Liver (tissue), 9 donors: ENCODE data around the gene TSC22D3. TPM values are rescaled to one million over a fixed set of nuclear protein-coding genes. Genes with fewer than 3 reads are reported as not detected.

Experiments
- DNase-seq: peaks from one replicate; pipeline ENCODE4 v3.0.0-alpha.2; 2017; ENCODE audit warnings: low spot score
- H3K27ac ChIP-seq, 2 donors: one replicate each; pipeline ENCODE4 v1.7.0; 2013; ENCODE audit warnings: inconsistent platforms in 2 of 2, low read length in 2 of 2, control low read depth in 1 of 2, low read depth in 1 of 2, mild to moderate bottlenecking in 1 of 2
- H3K27me3 ChIP-seq, 4 donors: one replicate each; pipeline versions ENCODE4 v1.6.1 to v1.7.0; 2013; ENCODE audit warnings: low read length in 3 of 4, inconsistent platforms in 1 of 4, mild to moderate bottlenecking in 1 of 4, moderate library complexity in 1 of 4; ENCODE audit not compliant: control insufficient read depth in 4 of 4, insufficient read depth in 4 of 4
- H3K36me3 ChIP-seq, 4 donors: one replicate each; pipeline versions ENCODE4 v1.6.1 to v1.7.0; 2013; ENCODE audit warnings: low read length in 3 of 4, mild to moderate bottlenecking in 3 of 4, low read depth in 1 of 4, moderate library complexity in 1 of 4; ENCODE audit not compliant: control insufficient read depth in 4 of 4, insufficient read depth in 3 of 4
- H3K4me1 ChIP-seq, 4 donors: one replicate each; pipeline versions ENCODE4 v1.6.1 to v1.7.0; 2013; ENCODE audit warnings: low read length in 3 of 4, mild to moderate bottlenecking in 3 of 4, moderate library complexity in 1 of 4; ENCODE audit not compliant: control insufficient read depth in 4 of 4, insufficient read depth in 4 of 4
- H3K4me3 ChIP-seq, 3 donors: one replicate each; pipeline versions ENCODE4 v1.6.1 to v1.7.0; 2013; ENCODE audit warnings: low read length in 3 of 3, control low read depth in 1 of 3, low read depth in 1 of 3, mild to moderate bottlenecking in 1 of 3
- H3K9ac ChIP-seq, 2 donors: one replicate each; pipeline ENCODE4 v1.7.0; 2013; ENCODE audit warnings: low read length in 2 of 2, mild to moderate bottlenecking in 2 of 2, moderate library complexity in 2 of 2, control low read depth in 1 of 2, low read depth in 1 of 2
- H3K9me3 ChIP-seq, 4 donors: one replicate each; pipeline versions ENCODE4 v1.6.1 to v1.7.0; 2013; ENCODE audit warnings: low read length in 3 of 4; ENCODE audit not compliant: control insufficient read depth in 4 of 4
- CTCF ChIP-seq: fragments of 150-350 bp; IDR thresholded peaks from 2 replicates; pipeline ENCODE4 v1.5.1; 2017; ENCODE audit warnings: improper control_type of control experiment, low read depth, low read length; ENCODE audit not compliant: missing input control
- EGR1 ChIP-seq, 2 donors: IDR thresholded peaks; 2 replicates each; pipeline ENCODE4 v1.6.1; 2016 to 2018; ENCODE audit warnings: antibody characterized with exemption in 2 of 2, low read depth in 2 of 2
- FOXA2 ChIP-seq: IDR thresholded peaks from 2 replicates; pipeline ENCODE4 v1.6.1; 2016; ENCODE audit warnings: antibody characterized with exemption
- HNF4A ChIP-seq, 2 donors: conservative IDR thresholded peaks; 2 replicates each; pipeline ENCODE4 v1.6.1; 2016; ENCODE audit warnings: antibody characterized with exemption in 2 of 2, mild to moderate bottlenecking in 2 of 2
- HNF4G ChIP-seq: IDR thresholded peaks from 2 replicates; pipeline ENCODE4 v1.6.1; 2016; ENCODE audit warnings: antibody characterized with exemption
- JUND ChIP-seq, 2 donors: IDR thresholded peaks; 2 replicates each; pipeline ENCODE4 v1.6.1; 2016; ENCODE audit warnings: antibody characterized with exemption in 2 of 2
- NR2F2 ChIP-seq: IDR thresholded peaks from 2 replicates; pipeline ENCODE4 v1.6.1; 2016; ENCODE audit warnings: antibody characterized with exemption
- RAD21 ChIP-seq, 2 donors: IDR thresholded peaks; 2 replicates each; pipeline ENCODE4 v1.6.1; 2016; ENCODE audit warnings: antibody characterized with exemption in 2 of 2, mild to moderate bottlenecking in 2 of 2
- REST ChIP-seq: IDR thresholded peaks from 2 replicates; pipeline ENCODE4 v1.6.1; 2016; ENCODE audit warnings: antibody characterized with exemption, mild to moderate bottlenecking
- RXRA ChIP-seq, 2 donors: IDR thresholded peaks; 2 replicates each; pipeline ENCODE4 v1.6.1; 2017 to 2018; ENCODE audit warnings: antibody characterized with exemption in 2 of 2, mild to moderate bottlenecking in 1 of 2
- SP1 ChIP-seq: IDR thresholded peaks from 2 replicates; pipeline ENCODE4 v1.6.1; 2018; ENCODE audit warnings: antibody characterized with exemption, mild to moderate bottlenecking
- YY1 ChIP-seq: IDR thresholded peaks from 2 replicates; pipeline ENCODE4 v1.6.1; 2016; ENCODE audit warnings: antibody characterized with exemption, mild to moderate bottlenecking
- ZBTB33 ChIP-seq: IDR thresholded peaks from 2 replicates; pipeline ENCODE4 v1.6.1; 2016; ENCODE audit warnings: antibody characterized with exemption
- WGBS: extraction: QIAGEN DNeasy Blood & Tissue Kit; methylation state at CpG from one replicate; pipeline ENCODE4 v1.1.7; 2013; 5-methylcytosine and 5-hydroxymethylcytosine counted together
- polyA plus RNA-seq, 2 donors: library from polyadenylated mRNA; stranded (reverse) in 1 of 2; unstranded in 1 of 2; fragments of 200-250 nt in 1 of 2; fragments of >200 nt in 1 of 2; fragmentation: Nextera tagmentation in 1 of 2; extraction: Ambion mirVana in 1 of 2; gene quantifications; one replicate each; pipeline versions ENCODE4 v1.2.1 to v1.2.3, GENCODE V29; 2013 to 2015
- total RNA-seq, 2 donors: library from RNA; depleted of rRNA; stranded (reverse); fragments of >200 nt; gene quantifications; one replicate each; pipeline ENCODE4 v1.2.3, GENCODE V29; 2014
- TF ChIP-seq, protein P1 (sequence below): IDR thresholded peaks from 2 replicates; pipeline ENCODE4 v1.6.1; 2016; ENCODE audit warnings: antibody characterized with exemption
- TF ChIP-seq, protein P2 (sequence below): IDR thresholded peaks from 2 replicates; pipeline ENCODE4 v1.6.1; 2016; ENCODE audit warnings: antibody characterized with exemption
- donor health status: healthy.
- donor health status: healthy.
- donor health status: healthy.
- donor health status: healthy.
- donor health status: healthy.

TSC22D3 gene
- total and polyA plus RNA-seq, 4 donors: 10.5 to 128 (median 48.1) TPM

GRCh38 chrX:107748506-107748905 lies 27.1 kb downstream of the TSC22D3 start:
- Histone ChIP-seq H3K27ac (no peak overlapping the region), H3K4me1 (peaks cover 12 to 34% (median 17%) of the 10 kb centered on the region in 4 donors), H3K36me3 (no peaks in the 10 kb centered on the region), H3K9me3 (no peaks in the 10 kb centered on the region), H3K27me3 (no peaks in the 10 kb centered on the region), H3K4me3 (no peak overlapping the region), H3K9ac (no peak overlapping the region)
- 86% methylated on average over 6 of the region's 6 CpGs for WGBS
- TF ChIP-seq REST (no peak), FOXA2 (no peak), SP1 (no peak), EGR1 (IDR thresholded peaks at IDR 0.05; ENCODE audit: low read depth in 2 of 2) (no peak)
- no peak for DNase-seq

GRCh38 chrX:107747596-107748161 lies 27.9 kb downstream of the TSC22D3 start:
- TF ChIP-seq HNF4A (conservative IDR thresholded peaks at IDR 0.05) (peak in 1 of 2 donors; percentile 16), CTCF (no peak), YY1 (no peak), EGR1 (IDR thresholded peaks at IDR 0.05; ENCODE audit: low read depth in 2 of 2) (no peak), HNF4G (no peak), REST (no peak), ZBTB33 (no peak), RAD21 (IDR thresholded peaks at IDR 0.05) (no peak), FOXA2 (peak; percentile 30), JUND (IDR thresholded peaks at IDR 0.05) (peak; percentile 13 to 19), NR2F2 (no peak), SP1 (no peak), RXRA (IDR thresholded peaks at IDR 0.05) (no peak)
- TF ChIP-seq, protein P1, sequence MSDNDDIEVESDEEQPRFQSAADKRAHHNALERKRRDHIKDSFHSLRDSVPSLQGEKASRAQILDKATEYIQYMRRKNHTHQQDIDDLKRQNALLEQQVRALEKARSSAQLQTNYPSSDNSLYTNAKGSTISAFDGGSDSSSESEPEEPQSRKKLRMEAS: no peak
- TF ChIP-seq, protein P2, sequence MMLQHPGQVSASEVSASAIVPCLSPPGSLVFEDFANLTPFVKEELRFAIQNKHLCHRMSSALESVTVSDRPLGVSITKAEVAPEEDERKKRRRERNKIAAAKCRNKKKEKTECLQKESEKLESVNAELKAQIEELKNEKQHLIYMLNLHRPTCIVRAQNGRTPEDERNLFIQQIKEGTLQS: no peak
- H3K9ac ChIP-seq: no peak overlapping the region
- no peaks in the 10 kb centered on the region for H3K9me3 ChIP-seq
- H3K4me3 ChIP-seq: no peak overlapping the region
- H3K27ac ChIP-seq: no peak overlapping the region
- no peaks in the 10 kb centered on the region for H3K36me3 ChIP-seq
- no peak for DNase-seq
- H3K27me3 ChIP-seq: no peaks in the 10 kb centered on the region
- H3K4me1 ChIP-seq: peaks cover 14 to 42% (median 23%) of the 10 kb centered on the region in 4 donors
- WGBS: 31% methylated on average over 3 of the region's 3 CpGs
